Measurements from ENCODE around the gene LRRK1. TPM values are rescaled to one million over a fixed set of nuclear protein-coding genes. Genes with fewer than 3 reads are reported as not detected.

Gene LRRK1
- total RNA-seq, 1 experiment from 2014 or later, result 1.7 TPM

- no peak for DNase-seq (ENCODE audit: low read depth)
These were observed 85.3 kb downstream of the LRRK1 start for GRCh38 chr15:101004500-101004899.

DNA sequence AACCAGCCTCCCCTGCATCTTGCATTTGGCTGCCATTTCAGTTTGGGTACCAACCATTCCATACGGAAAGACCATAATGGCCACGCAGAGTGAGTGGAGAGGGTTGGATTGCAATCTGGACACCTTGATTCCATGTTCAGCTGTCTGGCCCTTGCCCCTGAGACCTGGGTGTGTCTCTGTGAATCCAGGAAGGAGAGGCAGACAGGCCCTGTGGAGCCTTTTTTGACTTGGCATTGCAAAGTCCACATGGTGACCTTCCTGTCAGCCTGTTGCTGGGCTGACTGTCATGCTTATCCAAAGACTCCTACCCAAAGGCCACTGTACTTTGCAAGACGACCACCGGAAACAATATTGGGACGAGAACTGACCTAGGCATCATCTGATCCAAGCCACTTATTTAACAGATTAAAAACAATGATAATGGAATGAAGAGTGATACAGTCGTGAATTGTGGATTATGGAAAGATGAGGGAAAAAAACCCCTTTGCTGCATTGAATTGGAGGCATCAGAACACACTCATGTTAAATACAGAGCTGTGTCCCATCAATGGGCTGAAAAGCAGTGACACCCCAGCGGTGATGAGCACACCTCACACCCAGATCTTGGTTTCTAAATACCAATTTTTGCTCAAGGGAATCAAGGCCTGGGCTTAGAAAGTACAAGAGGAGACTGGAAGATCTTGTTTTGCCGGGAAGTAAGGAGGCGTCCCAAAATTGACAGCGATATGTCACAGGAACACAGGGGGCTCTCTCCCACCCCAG lies 86.0 kb downstream of the LRRK1 start:
- no peak for DNase-seq (ENCODE audit: low read depth)

GRCh38 chr15:101006931-101007691 lies 88.0 kb downstream of the LRRK1 start:
- peak; percentile 79 for DNase-seq (ENCODE audit: low read depth)

DNA sequence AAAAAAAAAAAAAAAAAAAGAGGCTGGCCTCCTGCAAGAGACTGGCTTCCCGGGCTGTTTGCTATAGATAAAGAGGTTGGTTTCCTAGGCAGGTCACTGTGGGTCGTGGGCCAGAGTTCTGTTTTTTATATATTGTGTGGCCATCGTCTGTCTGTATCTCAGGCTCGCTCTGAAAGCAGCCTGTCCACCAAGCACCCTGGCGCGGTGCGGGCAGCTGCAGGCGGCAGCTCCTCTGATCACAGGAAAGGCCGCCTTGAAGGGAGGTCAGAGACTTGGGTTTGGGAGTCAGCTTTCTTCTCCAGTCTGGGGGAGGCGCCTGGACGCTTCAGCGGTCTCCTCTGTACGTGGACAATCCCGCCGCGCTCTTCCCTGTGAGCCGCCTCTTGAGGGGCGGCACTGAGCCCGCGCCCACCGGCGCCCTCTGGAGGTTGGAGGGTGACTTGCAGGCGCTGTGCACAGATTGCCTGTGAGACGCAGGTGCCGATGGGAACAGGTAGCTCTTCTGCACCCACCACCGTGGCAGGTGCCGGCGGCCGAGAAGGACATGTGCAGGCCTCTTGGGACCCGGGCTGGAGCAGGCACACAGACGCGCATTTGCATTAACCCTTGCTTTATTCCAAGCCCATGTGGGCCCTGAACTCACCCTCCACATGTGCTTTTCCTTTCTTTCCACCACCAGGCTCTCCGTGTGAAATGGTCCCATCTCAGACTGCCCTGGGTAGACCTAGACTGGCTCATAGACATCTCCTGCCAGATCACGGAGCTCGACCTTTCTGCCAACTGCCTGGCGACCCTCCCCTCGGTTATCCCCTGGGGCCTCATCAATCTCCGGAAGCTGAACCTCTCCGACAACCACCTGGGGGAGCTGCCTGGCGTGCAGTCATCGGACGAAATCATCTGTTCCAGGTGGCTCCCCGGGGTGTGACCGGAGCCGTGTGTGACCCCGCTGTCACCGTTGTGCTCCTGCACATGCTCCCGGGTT lies 89.3 kb downstream of the LRRK1 start:
- peak; percentile 85 for DNase-seq (ENCODE audit: low read depth)

- no peak for DNase-seq (ENCODE audit: low read depth)
These were observed 90.0 kb downstream of the LRRK1 start for GRCh38 chr15:101009176-101009575.

DNA sequence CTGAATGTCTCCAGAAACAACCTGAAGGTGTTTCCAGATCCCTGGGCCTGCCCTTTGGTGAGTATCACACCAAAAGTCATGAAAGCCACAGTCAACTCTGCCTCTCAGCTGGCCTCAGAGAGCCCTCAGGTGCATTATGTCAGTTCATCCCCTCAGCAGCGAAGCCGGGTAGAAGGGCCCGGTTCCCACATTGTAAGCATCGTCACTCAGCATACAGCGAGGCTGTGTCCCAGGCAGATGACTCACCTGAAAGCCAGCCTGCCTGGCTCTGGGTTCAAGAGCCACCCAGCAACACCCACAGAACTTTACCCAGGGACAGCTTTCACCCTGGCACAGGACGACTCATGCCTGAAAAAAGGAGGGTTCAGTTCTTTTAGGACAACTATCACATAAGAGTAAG lies 91.6 kb downstream of the LRRK1 start:
- DNase-seq (ENCODE audit: low read depth), result no peak

DNA sequence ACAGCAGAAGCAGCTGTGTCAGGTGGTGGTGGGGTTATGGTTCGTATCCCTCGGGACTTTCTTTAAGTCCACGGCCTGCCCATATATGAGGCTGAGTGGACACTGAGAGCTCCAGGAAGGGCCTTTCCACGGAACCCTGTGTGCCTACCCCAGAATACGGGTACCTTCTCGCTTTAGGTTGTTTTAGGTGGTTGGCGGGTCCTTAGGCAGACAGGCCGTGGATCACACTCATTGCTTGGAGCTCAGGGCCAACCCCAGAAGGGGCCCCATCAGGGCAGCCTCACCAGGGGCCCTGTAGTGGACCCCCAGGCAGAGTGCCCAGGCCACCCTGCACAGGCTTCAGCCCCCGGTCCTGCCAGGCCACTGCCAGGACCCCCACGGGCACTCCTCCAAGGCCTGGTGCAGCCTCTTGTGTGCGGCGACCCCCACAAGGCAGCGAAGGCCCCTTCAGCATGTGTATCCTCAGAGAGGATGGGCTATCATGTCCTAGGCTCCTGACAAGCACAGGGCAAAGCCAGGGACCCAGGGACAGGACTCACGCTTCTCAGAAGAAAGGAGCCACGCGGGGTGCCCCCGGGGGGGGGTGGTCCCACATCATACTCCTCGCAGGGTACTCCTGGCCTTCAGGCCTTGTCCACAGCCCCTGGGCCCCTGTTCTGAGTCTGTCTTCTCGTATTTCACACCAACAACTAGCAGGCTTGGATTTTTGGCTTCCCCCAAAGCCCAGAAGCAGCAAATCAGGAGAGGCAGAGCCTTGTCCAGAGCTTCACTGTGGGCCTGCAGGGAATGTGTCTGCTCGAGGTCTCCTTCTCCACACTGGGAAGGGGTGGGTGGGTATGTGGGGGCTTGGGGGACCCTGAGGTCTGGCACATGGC lies 93.4 kb downstream of the LRRK1 start:
- no peak for DNase-seq (ENCODE audit: low read depth)

DNA sequence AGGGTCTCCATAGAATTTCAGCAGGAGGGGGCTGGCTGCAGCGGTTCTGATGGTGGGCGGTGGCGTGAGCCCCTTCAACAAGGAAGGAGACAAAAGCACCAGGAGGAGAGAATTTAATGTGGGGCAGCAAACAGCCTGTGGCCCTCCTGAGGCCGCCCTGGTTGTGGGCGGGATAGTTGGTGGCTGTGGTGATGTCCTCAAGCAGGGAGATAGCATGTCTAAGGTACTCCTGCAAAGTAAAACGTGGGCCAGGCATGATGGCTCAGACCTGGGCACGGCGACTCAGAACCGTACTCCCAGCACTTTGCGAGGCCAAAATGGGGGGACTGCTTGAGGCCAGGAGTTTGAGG lies 94.0 kb downstream of the LRRK1 start:
- DNase-seq (ENCODE audit: low read depth), result no peak

DNA sequence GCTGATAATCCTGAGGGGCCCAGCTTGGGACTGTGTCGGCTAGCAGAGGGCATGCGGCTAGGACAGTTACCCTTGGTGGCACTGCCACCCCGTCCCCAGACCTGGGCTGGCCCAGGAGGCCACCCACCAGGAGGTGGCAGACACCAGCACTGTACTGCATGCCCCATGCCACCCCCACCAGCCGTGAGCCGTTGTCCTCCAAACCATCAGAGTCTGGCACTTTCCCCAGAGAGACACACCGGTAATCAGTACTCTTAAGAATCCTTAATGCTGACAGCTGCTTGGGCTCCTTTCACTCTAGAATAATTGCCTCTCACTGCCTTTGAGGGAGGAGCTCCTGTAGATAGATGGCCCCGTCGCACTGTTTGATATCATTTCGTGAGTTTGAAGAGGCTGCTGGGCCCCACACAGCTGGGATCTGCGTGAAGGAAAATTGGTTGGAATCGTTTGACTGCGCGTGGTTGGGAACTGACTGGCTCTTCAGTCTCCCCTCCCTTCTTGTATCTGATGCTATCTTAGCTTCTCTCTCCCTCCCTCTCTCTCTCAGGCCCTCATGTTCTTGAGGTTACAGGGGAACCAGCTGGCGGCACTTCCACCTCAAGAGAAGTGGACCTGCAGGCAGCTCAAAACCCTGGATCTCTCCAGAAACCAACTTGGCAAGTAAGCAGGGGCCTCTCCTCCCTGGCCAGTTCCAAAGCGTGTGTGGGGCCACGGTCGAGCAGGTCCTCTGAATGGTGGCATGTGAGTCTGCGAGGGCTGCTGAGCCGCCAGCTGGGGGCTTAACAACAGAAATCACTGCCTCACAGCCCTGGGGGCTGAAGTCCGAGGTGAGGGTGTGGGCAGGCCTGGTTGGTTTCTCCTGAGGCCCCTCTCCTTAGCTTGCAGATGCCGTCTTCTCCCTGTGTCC lies 94.9 kb downstream of the LRRK1 start:
- DNase-seq (ENCODE audit: low read depth), result no peak

- peak; percentile 64 for DNase-seq (ENCODE audit: low read depth)
These were observed 96.0 kb downstream of the LRRK1 start for GRCh38 chr15:101014921-101015841.

GRCh38 chr15:101016581-101016980 lies 97.4 kb downstream of the LRRK1 start:
- DNase-seq (ENCODE audit: low read depth), result no peak

DNA sequence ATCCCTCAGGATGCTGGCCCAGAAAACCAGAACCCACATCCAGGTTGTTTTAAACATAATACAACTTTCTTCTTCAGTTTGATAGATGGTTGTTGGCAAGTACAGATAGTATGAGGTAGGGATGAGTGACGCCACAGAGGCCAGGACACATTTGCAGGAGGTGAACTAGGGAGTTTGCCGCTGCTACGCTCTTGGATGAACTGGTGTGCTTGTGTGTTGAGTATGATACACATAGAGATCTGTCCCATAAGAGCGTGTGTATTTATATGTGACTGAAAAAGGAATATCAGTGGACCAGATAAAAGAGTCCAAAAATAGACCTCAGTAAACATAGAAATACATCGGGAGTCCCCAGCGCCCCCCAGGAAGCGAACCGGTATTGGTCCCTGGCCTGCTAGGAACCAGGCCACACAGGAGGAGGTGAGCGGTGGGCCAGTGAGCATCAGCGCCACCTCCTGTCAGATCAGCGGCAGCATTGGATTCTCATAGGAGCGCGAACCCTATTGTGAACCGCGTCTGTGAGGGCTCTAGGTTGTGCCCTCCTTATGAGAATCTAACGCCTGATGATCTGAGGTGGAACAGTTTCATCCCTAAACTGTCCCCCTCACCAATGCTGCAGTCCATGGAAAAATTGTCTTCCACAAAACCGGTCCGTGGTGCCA lies 98.1 kb downstream of the LRRK1 start:
- no peak for DNase-seq (ENCODE audit: low read depth)

GRCh38 chr15:101018016-101018415 lies 98.9 kb downstream of the LRRK1 start:
- no peak for DNase-seq (ENCODE audit: low read depth)

DNA sequence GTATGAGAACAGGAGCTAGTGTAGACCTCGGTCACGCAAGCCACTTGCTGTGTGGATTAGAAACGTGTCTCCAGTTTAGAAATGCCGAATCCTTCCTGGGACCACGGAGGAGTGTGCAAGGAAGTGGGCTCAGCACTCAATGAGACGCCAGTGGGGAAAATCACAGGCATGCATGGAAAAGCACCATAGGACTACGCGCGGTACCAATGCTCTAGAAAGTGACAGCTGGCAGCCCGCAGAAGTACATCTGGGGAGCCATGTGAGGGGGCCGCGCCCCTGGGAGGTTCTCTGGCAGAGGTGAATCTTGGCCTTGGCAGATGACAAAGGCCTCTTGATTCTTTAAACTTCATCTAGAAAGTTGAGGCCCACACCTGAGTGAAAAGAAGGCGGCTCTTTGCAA lies 99.3 kb downstream of the LRRK1 start:
- DNase-seq (ENCODE audit: low read depth), result no peak

GRCh38 chr15:101019366-101019896 lies 100.3 kb downstream of the LRRK1 start:
- DNase-seq (ENCODE audit: low read depth), result no peak

- DNase-seq (ENCODE audit: low read depth), result peak; percentile 28
These were observed 101.3 kb downstream of the LRRK1 start for GRCh38 chr15:101020451-101020850.

- no peak for DNase-seq (ENCODE audit: low read depth)
These were observed 101.8 kb downstream of the LRRK1 start for GRCh38 chr15:101020945-101021344.

DNA sequence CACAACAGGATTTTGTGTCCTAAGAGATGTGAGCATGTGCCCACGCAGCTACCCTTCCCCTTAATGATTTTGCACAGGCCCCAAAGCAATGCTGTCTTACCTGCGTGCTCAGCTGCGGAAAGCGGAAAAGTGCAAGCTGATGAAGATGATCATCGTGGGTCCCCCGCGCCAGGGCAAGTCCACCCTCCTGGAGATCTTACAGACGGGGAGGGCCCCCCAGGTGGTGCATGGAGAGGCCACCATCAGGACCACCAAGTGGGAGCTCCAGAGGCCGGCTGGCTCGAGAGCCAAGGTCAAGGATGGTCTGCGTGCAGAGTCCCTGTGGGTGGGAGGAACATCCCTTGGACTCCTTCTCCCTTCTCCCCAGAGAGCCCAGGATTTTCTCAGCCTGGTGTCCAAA lies 103.1 kb downstream of the LRRK1 start:
- DNase-seq (ENCODE audit: low read depth), result no peak
